HT-29 (cell line): ENCODE measurements around the gene ADAMTS16. TPM values are rescaled to one million over a fixed set of nuclear protein-coding genes. Genes with fewer than 3 reads are reported as not detected.

ENCODE experiments used
- DNase-seq: peaks from one replicate; pipeline ENCODE4 v3.0.0-alpha.2; 2015; ENCODE audit warnings: low spot score
- total RNA-seq: library from RNA; depleted of rRNA; stranded (reverse); fragments of >200 nt; shearing (Covaris generic); gene quantifications from 2 replicates; pipeline ENCODE4 v1.2.3, GENCODE V29; 2014

ADAMTS16 gene
- total RNA-seq, 1 experiment from 2014 or later, result not detected

DNA sequence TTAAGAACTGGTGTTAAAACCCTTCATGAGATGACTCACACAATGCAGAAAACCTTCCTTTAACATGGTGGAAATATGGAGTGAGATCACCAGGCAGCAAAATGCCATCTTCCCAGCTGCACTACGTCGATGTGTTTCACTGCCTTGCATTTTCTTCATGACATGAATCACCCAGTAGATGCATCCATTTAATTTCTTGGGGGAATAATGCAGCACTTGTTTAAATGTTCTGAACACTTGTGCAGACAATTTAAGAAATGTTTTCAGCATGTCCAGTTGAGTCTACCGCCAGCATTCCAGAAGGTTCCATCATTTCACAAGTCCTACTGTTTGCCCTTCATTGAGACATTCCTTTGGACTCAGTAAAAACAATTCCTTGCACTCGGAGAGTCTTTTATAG is 81.6 kb downstream of the ADAMTS16 start:
- no peak for DNase-seq

DNA sequence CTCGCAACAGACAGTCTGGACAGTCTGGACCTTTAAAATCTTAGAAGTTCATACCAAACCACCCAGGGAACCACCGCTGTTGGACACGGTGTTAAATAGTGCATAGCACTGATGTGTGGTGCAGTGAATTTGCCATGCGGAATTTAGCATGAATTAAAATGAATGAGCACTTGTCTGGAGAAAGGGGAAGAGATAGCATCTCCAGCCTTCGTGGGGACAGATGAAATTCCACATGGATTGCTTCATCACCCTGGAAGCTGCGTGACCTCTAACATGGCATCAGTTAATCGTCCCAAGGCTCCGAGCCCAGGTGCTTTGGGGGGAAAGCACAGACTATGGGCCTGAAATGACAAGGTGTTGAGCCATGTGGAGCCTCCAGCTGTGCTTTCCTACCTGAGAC is 91.4 kb downstream of the ADAMTS16 start:
- DNase-seq, result no peak

DNA sequence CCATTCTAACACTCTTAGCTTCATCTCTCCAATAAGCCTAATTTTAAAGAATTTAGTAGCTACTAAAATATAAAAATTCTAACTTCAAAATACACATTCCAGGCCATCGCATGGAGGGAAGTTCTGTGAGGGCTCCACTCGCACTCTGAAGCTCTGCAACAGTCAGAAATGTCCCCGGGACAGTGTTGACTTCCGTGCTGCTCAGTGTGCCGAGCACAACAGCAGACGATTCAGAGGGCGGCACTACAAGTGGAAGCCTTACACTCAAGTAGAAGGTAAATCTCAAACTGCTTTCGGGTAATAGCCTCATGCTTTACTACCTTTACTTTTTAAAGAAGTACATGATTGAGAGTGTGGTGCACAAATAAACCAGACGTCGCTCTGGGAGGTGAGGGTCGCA is 94.8 kb downstream of the ADAMTS16 start:
- no peak for DNase-seq

DNA sequence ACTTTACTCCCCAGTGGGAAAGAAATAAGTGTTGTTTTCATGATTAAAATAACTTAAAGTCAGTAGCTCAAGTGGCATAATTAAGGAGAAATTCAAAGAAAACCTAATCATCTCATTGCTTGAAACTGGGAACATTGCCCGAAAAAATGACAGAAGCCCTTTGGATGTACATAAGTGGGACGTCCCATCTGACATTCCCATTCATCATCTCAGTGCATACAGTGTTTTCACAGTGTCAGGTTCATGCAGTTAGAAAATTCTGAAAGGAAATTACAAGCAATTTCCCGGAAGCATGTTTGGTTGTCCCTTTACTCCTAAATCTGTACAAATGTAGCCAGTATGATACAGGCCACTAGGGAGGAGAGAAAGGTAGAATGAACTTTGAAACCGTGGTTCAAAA is 95.6 kb downstream of the ADAMTS16 start:
- no peak for DNase-seq

DNA sequence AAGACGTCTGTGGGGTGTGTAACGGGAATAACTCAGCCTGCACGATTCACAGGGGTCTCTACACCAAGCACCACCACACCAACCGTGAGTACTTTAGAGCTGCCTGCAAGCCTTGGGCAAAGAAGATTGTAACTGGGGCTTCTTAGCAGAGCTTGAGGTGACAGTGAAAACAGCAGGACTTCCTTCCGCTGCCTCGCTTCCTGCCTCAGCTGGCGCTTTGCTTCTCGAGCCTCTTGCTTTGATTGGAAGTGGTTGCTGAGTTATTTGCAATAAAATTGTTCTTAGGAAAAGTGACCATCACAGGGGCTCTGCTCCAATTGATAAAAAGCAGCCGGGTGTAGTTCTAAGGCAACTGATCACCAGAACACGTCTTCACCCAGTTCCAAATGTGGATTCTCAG is 99.1 kb downstream of the ADAMTS16 start:
- no peak for DNase-seq

DNA sequence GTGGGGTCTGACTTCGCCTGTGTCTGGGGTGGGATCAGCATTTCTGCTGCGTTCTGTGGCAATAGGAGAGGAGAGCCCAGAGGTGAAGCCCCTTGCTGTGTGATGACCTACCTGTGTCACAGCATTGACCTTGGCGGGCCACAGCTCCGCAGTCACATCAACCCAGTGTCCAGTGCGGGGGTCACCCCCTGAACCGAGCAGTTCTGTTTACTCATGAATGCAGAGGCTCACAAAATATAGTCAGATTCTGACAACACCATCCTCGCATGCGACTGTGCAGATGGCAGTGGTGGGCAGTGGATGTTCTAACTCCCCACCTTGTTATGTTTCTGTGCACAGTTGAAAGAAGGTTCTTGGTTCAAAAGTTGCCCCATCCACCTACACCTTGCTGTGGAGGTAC is 100.1 kb downstream of the ADAMTS16 start:
- DNase-seq, result no peak

DNA sequence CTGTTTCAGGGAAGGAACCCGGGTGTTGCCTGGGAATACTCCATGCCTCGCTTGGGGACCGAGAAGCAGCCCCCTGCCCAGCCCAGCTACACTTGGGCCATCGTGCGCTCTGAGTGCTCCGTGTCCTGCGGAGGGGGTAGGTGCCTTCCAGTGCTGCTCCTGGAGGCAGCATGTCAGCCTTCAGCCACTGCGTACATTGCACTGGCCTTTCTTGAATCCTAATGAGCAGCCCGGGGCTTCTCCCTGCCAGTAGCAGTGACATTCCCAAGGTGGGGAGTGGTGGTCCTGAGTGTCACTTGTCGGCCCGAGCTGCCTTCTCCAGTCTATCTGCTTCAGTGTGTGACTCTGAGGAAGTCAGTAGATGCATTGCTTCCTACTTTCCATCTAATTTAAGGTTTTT is 101.9 kb downstream of the ADAMTS16 start:
- DNase-seq, result no peak

DNA sequence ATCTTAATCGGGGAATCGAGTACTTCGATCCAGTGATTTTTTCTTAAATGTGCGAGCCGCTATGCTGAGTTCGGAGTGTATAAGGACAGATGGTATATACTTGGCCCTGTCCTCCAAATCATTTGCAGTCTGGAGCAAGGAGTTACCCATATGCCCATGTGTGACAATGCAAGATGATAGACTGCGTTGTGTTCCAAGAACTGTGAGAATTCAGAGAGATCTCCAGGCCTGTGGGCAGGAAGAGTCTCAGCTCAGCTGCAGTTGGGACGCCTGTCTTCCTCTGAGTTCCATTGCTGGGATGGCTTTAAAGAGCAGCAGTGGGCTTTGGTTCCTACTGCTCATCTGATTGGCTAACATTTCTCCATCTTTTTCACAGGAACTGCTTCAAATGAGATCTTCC is 106.6 kb downstream of the ADAMTS16 start:
- DNase-seq, result no peak

DNA sequence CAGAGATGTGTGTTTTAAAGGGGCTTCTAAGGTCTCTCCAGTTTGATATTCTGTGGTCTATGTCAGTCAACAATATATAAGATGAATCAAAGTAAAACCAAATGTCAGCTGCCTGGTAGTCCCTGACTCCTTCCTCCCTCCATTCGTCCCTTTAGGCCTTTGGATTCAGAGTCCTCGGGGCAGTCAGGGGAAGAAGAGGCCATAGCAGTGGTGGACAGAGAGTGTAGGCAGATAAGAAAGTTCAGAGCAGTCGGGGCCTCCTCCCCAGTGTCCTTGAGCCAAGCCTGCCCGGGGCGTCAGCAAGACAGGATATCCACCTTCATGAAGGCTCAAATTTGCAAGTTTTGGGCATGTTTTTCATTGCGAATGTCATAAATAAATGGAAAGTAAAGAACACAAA is 110.6 kb downstream of the ADAMTS16 start:
- no peak for DNase-seq

DNA sequence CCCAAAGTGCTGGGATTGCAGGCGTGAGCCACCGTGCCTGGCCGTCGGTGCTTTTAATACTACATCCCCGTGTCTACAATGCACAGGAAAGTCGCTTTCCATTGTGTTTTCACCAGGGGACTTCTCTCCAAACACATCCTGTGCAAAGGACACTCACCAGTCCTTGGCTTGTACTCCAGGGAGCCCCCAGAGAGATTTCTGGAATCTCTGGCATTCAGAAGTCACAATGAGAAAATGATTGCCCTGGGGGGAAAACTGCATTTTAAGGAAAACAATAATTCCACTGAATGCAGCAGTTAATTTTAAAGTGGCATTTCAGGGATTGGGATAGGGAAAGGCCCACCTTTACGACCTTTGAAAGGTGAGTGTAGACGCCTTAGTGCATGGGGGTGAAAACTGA is 112.0 kb downstream of the ADAMTS16 start:
- no peak for DNase-seq

DNA sequence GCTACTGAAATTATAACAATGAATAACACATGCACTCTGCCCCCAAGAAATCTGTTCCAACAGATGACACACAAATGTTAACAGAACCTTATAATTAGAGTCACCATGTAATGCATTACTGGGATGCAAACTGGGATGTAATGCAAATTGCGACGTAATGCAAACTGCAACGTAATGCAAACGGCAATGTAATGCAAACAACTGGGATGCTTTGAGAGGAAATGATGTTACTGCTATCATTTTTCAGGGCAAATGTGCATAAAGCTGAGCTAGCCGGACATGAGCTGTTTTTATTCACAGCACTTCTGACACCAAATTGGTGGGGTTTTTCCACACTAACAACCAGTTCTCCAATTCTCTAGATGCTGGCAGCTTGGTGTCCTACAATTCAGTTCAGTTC is 117.2 kb downstream of the ADAMTS16 start:
- no peak for DNase-seq

DNA sequence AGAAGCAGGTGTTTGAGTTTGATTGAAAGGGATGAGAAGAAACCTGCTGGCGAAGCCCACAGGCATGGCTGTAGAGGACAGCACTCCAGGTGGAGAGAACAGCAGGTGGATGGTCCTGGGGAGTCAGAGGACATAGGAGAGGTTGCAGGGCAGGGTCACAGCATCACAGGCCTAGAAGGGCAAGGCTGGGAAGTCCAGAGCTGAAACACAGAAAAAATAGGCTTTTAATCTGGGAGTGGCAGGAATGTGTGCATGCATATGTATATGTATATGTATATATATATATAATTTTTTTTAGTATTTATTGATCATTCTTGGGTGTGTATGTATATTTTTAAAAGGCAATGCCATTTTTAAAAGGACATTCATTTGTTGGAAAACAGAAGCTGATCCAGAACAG is 118.4 kb downstream of the ADAMTS16 start:
- no peak for DNase-seq

DNA sequence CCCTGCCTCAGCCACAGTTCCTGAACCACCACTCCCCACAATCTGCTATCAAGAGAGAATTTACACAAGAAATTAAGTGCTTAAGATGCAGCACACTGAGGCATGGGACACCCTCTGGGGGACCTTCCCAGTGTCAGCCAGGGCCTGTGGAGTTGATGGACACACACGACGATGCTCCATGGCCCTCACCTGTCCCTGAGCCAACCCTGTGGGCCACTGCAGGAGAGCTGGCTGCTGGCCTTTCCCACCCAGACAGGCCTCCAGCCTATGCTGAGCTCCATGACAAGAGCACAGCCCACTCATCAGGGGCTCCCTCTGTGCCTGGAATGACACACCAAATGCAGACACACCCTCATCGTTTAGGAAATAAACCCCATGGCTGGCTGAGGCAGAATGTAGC is 124.6 kb downstream of the ADAMTS16 start:
- DNase-seq, result no peak

DNA sequence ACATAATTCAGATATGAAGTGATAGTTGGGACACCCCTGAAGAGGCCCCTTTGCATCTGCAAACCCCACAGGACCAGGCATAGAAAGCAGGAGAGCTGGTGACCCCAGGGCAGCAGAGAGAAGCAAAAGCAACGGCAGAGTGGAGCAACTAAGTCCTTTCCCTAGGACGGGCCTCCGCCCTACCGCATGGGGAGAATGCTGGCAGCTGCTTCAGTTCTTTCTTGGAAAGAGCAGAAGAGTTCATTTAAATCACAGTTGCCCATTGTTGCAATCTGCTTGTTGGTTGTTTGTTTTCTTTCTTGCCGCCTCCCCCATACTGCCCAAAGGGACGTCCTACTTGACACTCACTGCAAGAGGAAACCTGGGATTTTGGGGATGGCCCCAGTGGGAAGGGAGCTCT is 126.2 kb downstream of the ADAMTS16 start:
- DNase-seq, result no peak

DNA sequence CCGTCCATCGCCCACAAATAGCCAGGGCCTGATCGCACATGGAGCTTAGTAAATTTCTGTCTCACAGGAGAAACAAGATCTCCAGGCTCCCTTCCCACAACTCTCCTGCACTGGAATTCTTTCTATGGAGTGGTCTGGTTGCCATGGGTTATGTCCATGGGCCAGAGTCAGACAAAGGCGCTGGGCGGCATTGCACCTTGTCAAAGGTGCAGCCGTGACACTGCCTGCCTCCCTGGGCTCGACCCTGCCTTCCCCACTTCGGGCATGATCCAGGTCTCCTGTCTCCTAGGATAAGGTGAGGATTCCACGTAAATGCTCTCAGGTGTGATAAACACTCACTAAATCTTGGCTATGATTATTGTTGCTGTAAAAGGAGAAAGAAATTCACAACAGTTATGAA is 130.0 kb downstream of the ADAMTS16 start:
- DNase-seq, result no peak

DNA sequence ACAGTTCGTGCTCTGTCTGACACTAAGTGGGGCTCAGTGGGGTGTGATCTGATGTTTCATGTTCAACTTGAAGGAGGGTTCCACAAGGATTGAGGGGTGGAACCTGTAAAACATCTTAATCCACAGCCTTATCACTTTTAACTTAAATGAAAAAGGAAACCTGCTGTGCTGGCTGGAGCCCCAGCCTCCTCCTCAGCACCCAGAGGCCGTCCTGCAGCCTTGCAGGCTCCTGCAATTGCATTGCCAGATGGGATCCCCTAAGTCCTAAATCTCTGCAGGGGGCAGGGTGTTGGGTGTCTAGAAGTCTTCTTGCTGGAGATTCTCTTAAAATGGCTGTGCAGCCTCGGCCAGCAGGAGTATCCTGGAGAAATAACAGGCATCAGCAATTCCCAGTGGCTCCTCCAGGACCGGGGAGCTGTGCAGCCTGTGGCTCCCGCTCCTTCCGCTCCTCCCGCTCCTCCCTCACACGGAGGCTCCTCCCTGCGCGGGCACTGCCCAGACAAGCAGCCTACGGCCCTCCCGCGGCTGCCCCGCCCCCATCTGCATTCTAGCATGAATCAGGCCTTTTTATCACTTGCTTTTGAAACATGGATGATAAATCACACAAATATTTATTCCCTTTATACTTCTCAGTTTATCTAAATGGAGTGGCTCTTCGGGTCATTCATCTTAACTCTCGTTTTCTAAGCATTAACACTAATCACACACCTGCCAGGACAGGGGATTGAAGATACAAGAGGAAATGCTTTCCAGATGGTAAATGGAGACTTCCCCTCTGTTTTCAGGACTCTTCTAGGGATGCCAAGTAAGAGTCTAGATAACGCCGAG is 131.0 kb downstream of the ADAMTS16 start:
- DNase-seq, result peak; percentile 76

DNA sequence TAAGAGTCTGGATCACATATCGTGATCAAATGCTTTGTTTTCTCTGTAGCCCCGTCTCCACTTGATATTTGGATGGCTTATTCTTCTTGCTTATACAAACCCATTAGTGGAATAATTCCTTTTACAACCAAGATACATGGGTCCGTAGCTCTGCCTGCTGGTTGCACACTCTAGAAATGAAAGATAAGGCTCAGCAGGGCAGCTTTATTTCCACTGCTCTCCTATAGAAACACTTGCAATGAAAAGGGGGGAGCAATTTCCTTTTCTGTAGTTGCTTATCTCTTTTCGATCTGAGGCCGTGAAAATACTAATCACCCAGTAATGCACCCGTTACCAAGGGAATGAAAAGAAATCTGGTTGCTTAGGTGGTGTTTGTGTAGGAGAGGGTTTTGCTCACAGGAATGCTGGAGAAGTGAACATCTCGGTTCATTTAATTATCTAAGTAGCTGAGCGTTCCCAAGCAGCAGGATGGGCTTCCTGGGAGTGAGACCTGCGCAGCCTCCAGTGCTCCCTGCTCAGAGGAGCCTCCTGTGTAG is 131.7 kb downstream of the ADAMTS16 start:
- peak; percentile 14 for DNase-seq

DNA sequence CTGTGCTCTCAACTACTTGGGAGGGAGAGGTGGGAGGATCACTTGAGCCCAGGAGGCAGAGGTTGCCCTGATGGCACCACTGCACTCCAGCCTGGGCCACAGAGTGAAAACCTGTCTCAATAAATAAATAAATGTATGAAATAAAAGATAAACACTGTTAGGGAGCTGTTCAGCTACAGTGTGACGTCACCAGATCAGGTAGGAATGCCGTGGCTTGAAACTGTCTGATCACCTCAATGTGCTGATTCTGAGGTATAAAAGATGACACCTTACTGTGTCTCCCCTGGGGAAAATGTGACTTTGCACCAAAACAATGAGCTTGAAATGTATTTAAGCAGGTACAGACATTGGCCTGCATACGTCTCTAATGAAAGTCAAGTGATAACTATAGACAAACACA is 133.3 kb downstream of the ADAMTS16 start:
- no peak for DNase-seq

DNA sequence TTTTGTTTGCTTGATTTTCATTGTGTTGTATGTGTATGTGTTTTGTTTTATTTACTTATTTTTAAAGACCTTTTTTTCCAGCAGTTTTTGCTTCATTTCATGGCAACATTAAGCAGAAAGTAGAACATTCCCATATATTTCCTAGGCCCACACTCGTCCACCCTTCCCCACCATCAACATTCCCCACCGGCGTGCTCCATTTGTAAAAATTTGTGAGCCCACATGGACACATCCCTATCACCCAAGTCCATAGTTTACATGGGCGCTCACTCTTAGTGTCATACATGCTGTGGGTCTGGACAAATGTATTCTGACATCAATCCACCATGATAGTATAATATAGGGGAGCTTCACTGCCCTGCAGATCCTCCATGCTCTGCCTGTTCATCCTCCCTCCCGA is 133.8 kb downstream of the ADAMTS16 start:
- DNase-seq, result no peak

DNA sequence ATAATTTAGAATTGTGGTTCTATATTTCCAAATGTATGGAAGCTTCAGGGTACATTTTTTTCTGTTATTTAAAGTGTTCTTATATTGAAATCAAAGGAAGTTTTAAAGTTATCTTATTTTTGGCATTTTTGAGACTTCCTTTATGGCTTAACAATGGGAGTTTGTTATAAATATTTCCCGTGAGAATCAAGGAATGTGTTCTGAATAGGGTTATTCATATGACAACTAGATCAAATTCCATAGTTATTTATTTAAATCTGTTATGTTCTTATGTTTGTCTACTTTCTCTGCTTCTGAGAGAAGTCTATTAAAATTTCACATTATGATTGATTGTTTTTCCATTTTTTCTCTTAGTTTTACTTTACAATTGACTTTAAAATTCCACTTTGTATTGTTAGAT is 135.1 kb downstream of the ADAMTS16 start:
- no peak for DNase-seq

DNA sequence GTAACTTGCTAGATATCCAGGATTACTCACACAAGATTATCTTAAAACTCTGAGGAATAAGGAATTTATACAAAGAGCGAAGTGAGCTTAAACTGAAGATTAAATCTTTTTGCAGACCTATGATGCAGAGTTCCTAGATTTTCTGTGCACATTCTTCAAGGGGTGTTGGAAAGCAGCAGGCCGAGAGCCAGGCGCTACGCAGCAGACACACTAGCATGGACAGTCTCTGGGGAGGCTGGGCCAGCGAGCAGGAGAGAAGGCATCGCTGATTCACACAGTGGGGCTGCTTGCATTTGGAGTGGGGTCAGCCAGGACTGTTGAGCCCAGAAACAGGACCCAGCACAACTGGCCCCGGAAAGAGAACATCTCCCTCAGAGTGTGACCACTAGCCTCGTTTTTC is 136.3 kb downstream of the ADAMTS16 start:
- no peak for DNase-seq

DNA sequence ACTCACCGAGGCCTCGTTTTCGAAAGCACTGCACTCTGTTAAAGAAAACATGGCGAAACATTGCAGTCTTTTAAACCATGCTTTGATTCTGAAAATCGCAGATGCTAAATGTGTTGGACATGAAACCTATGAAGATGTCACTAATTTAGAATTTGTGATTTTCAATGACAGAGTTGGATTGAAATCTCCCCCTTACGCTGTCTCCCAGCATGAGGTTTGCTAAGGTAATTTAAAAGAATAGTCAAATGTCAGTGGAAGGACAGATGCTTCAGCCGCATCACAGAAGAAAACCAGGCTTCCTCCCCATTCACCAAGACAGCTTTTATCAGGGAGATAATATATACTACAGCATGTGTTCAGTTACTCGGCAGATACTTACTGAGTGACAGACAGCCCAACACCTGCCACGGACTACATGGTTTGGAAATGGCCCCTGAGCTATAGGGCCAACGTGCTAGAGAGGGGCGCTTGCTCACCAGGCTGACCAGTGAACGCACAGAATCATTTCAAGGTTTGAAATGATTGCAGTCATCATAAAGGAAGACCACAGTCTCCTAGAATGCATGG is 136.9 kb downstream of the ADAMTS16 start:
- DNase-seq, result no peak

DNA sequence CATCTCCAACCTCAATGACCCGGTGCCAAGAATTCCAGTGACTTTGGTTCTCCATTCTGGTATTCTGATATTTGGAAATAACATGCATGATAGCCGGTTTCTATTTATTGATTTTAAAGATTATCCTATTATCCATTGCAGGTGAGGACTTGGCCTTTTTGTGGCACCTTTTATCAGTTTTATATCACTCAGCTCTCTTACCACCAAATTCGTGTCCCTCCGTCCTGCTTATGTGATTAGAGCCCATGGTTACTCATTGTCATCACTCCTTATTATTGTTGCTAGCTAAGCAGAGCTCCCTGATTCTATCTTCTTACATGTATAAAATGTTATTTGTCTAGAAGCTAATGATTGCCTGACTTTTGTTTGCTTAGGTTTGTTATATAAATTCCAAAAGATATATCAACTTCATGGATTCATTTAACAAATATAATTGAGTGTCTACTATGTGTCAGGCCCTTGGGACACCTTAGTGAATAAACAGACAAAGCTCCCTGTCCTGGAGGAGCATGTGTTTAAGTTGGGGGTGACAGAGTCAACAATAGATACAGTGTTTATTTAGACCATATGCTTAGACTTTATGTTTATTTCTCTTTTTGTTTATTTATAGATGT is 138.2 kb downstream of the ADAMTS16 start:
- DNase-seq, result no peak
